ENCODE data around the gene ENO1. TPM values are rescaled to one million over a fixed set of nuclear protein-coding genes. Genes with fewer than 3 reads are reported as not detected.

The ENO1 gene
- total and polyA plus RNA-seq, 2 of the 4 experiments (the other 2 are of a cell fraction), result 2,125 to 3,643 TPM

DNA sequence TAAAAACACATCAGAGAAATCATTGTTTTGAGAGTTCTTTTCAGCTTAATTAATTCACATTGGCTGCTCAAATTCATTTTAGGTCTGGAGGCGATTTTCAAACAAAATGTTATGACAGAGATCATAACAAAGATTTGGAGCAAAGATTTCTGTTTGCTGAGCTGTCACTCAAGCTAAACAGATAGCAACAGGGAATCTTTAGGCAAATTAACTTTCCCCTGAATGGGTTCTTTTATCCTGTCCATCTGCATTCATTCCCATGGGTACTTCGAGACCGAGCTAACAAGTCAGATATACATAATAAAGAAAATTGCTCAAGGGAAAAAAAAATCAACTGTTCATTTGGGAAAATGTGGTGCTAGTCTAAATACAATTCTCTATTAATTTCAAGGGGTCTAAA lies 37.0 kb upstream of the ENO1 start:
- no TSS peak for BruUV-seq (replicated peaks)
- in situ Hi-C loops (cut with MboI; ENCODE audit: low sequenced_read_pairs), result loop anchor here (5.0 to 25.0 kb wide), 3 partner anchors 72 to 572 kb away; no protein-coding TSS in a partner anchor
- H2AFZ ChIP-seq (replicated peaks; ENCODE audit: low read length, poor library complexity), result no peak overlapping the region
- no peak overlapping the region for H3K4me2 ChIP-seq (ENCODE audit: low read depth, low read length)
- H3K9me3 ChIP-seq (ENCODE audit: control insufficient read depth, insufficient read depth, low read length), result no peaks in the 10 kb centered on the region
- no peak overlapping the region for H2BK5ac ChIP-seq (ENCODE audit: low read depth, low read length, poor library complexity, severe bottlenecking)
- no peak overlapping the region for H2BK120ac ChIP-seq (ENCODE audit: low read depth, low read length)
- no peak overlapping the region for H4K5ac ChIP-seq (ENCODE audit: low read depth, low read length)
- no peak overlapping the region for H3K18ac ChIP-seq (ENCODE audit: low read depth, low read length)
- no peak overlapping the region for H2AK5ac ChIP-seq (ENCODE audit: low read depth, low read length)
- dilution Hi-C loops (cut with HindIII; ENCODE audit: low sequenced_read_pairs, unreplicated experiment), result no loop called here
- no peak overlapping the region for H2BK15ac ChIP-seq (ENCODE audit: low read depth, low read length)
- H3K27ac ChIP-seq (ENCODE audit: insufficient read depth, low read length), result no peak overlapping the region
- H4K8ac ChIP-seq (ENCODE audit: low read depth in 2 of 2, low read length in 2 of 2), result no peak overlapping the region
- no peak overlapping the region for H4K91ac ChIP-seq (ENCODE audit: insufficient read depth, low read depth, low read length)
- no peak overlapping the region for H3K4me3 ChIP-seq (ENCODE audit: insufficient read depth, low read depth, low read length)
- intact Hi-C loops (cut with micrococcal nuclease), result no loop called here
- no peaks in the 10 kb centered on the region for H4K20me1 ChIP-seq (ENCODE audit: insufficient read depth, low read length)
- ChIA-PET CTCF (interaction anchor here (0.9 to 2.6 kb wide), 5 partner anchors 56 to 186 kb away, joined by 3 to 11 read pairs (median 4); no protein-coding TSS in a partner anchor), POLR2A (ENCODE audit: unreplicated experiment) (no interaction called here)
- TF ChIP-seq CEBPB (IDR thresholded peaks at IDR 0.05; ENCODE audit: low read depth, low read length), result no peak
- TF ChIP-seq FOS (IDR thresholded peaks at IDR 0.05; ENCODE audit: low read depth, low read length), result no peak
- no peak for TF ChIP-seq MXI1 (IDR thresholded peaks at IDR 0.05; ENCODE audit: borderline replicate concordance, low read depth, low read length)
- TF ChIP-seq USF2 (IDR thresholded peaks at IDR 0.05; ENCODE audit: low read depth, low read length), result no peak
- TF ChIP-seq, protein P1, sequence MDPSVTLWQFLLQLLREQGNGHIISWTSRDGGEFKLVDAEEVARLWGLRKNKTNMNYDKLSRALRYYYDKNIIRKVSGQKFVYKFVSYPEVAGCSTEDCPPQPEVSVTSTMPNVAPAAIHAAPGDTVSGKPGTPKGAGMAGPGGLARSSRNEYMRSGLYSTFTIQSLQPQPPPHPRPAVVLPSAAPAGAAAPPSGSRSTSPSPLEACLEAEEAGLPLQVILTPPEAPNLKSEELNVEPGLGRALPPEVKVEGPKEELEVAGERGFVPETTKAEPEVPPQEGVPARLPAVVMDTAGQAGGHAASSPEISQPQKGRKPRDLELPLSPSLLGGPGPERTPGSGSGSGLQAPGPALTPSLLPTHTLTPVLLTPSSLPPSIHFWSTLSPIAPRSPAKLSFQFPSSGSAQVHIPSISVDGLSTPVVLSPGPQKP (IDR thresholded peaks at IDR 0.05; ENCODE audit: borderline replicate concordance, low read depth, low read length), result no peak
- TF ChIP-seq MAFK (IDR thresholded peaks at IDR 0.05; ENCODE audit: low read depth, low read length), result no peak
- no peak for TF ChIP-seq CTCF (conservative IDR thresholded peaks at IDR 0.05; ENCODE audit: low read depth, low read length)
- TF ChIP-seq POLR2A (IDR thresholded peaks at IDR 0.05; ENCODE audit: low read depth, low read length), result no peak
- no peak for TF ChIP-seq RFX5 (IDR thresholded peaks at IDR 0.05; ENCODE audit: low read depth, low read length)
- no peak for TF ChIP-seq SMC3 (IDR thresholded peaks at IDR 0.05; ENCODE audit: low read depth, low read length)
- no peak for TF ChIP-seq RAD21 (IDR thresholded peaks at IDR 0.05; ENCODE audit: low read length)
- TF ChIP-seq RCOR1 (IDR thresholded peaks at IDR 0.05; ENCODE audit: insufficient replicate concordance, low read length), result no peak
- TF ChIP-seq CHD1 (IDR thresholded peaks at IDR 0.05; ENCODE audit: low read depth, low read length), result no peak
- no peak overlapping the region for H3K14ac ChIP-seq (replicated peaks; ENCODE audit: low read depth, low read length)
- no peaks in the 10 kb centered on the region for H3K4me1 ChIP-seq (ENCODE audit: control insufficient read depth, insufficient read depth, low read length)
- H2AK9ac ChIP-seq (replicated peaks; ENCODE audit: low read depth, low read length, poor library complexity), result no peak overlapping the region
- DNase-seq (no peak), ATAC-seq (ENCODE audit: low read depth) (no peak)
- WGBS, 2 experiments (ENCODE audit: extremely low coverage in 2 of 2, insufficient read length in 1 of 2), result 0% methylated on average over 1 of the region's 3 CpGs; no CpG with 5 or more reads in 1 of the 2 experiments
- no peak overlapping the region for H3K23ac ChIP-seq (ENCODE audit: low read depth, low read length)
- H2BK20ac ChIP-seq (ENCODE audit: low read depth, low read length), result no peak overlapping the region
- H3K56ac ChIP-seq (ENCODE audit: extremely low read depth, insufficient read depth, low read length), result no peak overlapping the region
- H3K79me1 ChIP-seq (ENCODE audit: low read depth in 1 of 2, low read length in 2 of 2), result no peaks in the 10 kb centered on the region
- no peaks in the 10 kb centered on the region for H3K9me1 ChIP-seq (ENCODE audit: insufficient read depth, low read length)
- no peaks in the 10 kb centered on the region for H3K36me3 ChIP-seq (ENCODE audit: control insufficient read depth, insufficient read depth, low read length)
- H3K9ac ChIP-seq (ENCODE audit: low read depth, low read length), result no peak overlapping the region
- no peak overlapping the region for H3K4ac ChIP-seq (ENCODE audit: low read depth, low read length)
- peaks cover 2% of the 10 kb centered on the region; the same call in 1 of the 2 replicates for H3K27me3 ChIP-seq (ENCODE audit: control insufficient read depth, insufficient read depth, low read length)
